PFSK-1 (cell line): ENCODE results near the gene FKBP4.

Source experiments
- FOXP2 ChIP-seq: optimal IDR thresholded peaks from 2 replicates; pipeline ENCODE3; 2011; ENCODE audit warnings: borderline replicate concordance, control low read depth, inconsistent platforms; ENCODE audit not compliant: insufficient read depth; ENCODE audit errors: extremely low read length, extremely low read depth
- POLR2AphosphoS5 ChIP-seq: IDR thresholded peaks from 2 replicates; pipeline ENCODE4 v1.6.1; 2012; ENCODE audit warnings: low read depth, mild to moderate bottlenecking, control low read depth, low read length, moderate library complexity
- SIN3A ChIP-seq: IDR thresholded peaks from 2 replicates; pipeline ENCODE4 v1.6.1; 2012; ENCODE audit warnings: mild to moderate bottlenecking, low read length, moderate library complexity, borderline replicate concordance; ENCODE audit not compliant: insufficient read depth
- TAF1 ChIP-seq: IDR thresholded peaks from 2 replicates; pipeline ENCODE4 v1.6.1; 2012; ENCODE audit warnings: low read length, control low read depth, borderline replicate concordance; ENCODE audit not compliant: insufficient read depth
- TF ChIP-seq, protein P1 (sequence below), 2 experiments: IDR thresholded peaks; 2 replicates each; pipeline versions ENCODE4 v1.6.1 to v1.8.0; 2011 to 2012; ENCODE audit warnings: low read depth in 2 of 2, low read length in 2 of 2, control low read depth in 1 of 2, inconsistent platforms in 1 of 2, mild to moderate bottlenecking in 1 of 2, moderate library complexity in 1 of 2; ENCODE audit not compliant: insufficient read depth in 1 of 2

FKBP4 gene

DNA sequence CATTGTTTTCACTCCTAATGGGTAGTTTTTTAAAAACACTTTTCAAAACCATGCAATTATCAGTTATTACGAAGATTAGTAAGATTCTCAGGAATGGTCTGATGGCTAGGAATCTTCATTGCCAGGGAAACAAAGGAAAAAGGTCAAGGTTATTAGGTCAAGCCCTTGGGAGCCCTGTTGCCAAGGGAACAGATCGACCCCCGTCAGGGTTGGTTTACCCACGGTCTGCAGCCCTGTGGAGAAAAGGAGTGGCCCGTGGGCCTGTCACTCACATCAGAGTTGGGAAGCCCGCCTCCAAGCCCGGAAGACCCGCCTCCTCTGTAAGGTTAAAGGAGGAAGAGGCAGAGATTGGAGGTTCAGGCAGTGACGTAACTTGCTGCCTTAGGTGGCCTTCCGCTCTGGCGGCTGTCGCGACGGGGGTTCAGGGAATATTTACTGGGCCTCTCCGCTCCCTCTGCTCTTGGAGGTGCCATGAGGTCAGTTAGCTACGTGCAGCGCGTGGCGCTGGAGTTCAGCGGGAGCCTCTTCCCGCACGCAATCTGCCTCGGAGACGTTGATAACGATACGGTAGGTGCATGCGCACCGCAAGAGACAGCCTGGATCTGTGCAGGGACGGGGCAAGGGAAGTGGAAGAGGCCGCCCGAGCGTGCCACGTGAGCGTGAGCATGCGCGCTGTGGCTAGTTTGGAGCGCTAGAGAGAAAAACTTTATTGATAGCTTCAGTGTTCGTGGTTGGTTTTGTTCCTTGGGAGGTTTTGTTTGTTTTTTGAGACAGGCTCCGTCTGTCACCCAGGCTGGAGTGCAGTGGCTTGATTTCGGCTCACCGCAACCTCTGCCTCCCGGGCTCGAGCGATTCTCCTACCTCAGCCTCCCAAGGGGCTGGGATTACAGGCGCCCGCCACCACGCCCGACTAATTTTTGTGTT, 17.8 kb downstream of the FKBP4 start, which contains the start of gene ITFG2:
ITFG2 (plus strand) TSS at position 379 of the 924 bp plus-strand sequence; CDS start at position 472, 93 bp downstream.
- peak; percentile 73; the same call in 1 of the 2 replicates for TF ChIP-seq SIN3A
- peak; percentile 86 for TF ChIP-seq TAF1
- TF ChIP-seq, protein P1, sequence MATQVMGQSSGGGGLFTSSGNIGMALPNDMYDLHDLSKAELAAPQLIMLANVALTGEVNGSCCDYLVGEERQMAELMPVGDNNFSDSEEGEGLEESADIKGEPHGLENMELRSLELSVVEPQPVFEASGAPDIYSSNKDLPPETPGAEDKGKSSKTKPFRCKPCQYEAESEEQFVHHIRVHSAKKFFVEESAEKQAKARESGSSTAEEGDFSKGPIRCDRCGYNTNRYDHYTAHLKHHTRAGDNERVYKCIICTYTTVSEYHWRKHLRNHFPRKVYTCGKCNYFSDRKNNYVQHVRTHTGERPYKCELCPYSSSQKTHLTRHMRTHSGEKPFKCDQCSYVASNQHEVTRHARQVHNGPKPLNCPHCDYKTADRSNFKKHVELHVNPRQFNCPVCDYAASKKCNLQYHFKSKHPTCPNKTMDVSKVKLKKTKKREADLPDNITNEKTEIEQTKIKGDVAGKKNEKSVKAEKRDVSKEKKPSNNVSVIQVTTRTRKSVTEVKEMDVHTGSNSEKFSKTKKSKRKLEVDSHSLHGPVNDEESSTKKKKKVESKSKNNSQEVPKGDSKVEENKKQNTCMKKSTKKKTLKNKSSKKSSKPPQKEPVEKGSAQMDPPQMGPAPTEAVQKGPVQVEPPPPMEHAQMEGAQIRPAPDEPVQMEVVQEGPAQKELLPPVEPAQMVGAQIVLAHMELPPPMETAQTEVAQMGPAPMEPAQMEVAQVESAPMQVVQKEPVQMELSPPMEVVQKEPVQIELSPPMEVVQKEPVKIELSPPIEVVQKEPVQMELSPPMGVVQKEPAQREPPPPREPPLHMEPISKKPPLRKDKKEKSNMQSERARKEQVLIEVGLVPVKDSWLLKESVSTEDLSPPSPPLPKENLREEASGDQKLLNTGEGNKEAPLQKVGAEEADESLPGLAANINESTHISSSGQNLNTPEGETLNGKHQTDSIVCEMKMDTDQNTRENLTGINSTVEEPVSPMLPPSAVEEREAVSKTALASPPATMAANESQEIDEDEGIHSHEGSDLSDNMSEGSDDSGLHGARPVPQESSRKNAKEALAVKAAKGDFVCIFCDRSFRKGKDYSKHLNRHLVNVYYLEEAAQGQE (IDR thresholded peaks at IDR 0.05; ENCODE audit: insufficient read depth in 1 of 2, low read depth in 2 of 2, low read length in 2 of 2), result peak in 1 of 2 experiments; percentile 46; a peak in 2 of 4 replicates
- TF ChIP-seq FOXP2, result peak; percentile 86
- peak; percentile 99 for TF ChIP-seq POLR2AphosphoS5

DNA sequence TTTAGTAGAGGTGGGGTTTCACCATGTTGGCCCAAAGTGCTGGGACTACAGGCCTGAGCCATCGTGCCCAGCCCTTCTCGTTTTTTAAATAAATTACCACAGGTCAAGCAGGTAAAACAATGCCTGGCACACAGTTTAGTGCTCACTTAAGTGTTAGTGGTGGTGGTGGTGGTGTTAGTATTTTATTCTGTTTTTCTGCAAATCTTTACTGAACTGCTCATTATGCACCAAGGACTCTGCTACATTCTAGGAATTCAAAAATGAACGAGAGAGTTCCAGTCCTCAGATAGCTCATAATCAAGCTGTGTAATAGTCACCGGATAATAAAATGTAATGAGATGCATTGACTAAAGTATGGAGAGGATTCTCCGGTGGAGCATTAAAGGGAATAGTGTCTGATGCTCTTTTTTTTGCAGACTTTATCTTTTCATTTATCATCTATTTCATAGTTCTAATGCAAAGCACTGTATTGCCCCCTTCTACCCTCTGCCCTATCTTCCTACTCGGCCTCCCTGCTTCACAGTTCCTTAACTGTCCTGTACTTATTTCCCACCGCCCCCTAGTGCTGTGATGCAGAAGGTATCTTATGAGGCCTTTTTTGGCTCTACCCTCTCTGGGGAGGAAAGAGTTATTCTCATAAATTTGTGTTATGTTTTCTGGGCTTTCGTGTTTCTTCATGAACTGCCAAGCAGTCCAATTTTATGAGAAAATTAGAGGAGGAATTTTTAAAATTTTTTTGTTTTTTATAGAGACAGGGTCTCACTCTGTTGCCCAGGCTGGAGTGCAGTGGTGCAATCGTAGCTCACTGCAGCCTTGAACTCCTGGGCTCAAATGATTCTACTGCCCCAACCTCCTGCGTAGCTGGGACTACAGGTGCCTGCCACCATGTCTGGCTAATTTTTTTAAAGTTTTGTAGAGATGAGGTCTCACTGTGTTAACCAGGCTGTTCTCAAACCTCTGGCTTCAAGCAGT, 18.7 kb downstream of the FKBP4 start:
- TF ChIP-seq FOXP2 (no peak), SIN3A (no peak), TAF1 (no peak), POLR2AphosphoS5 (no peak; the same call in 1 of the 2 replicates)
- TF ChIP-seq, protein P1 (IDR thresholded peaks at IDR 0.05; ENCODE audit: insufficient read depth in 1 of 2, low read depth in 2 of 2, low read length in 2 of 2), result no peak

DNA sequence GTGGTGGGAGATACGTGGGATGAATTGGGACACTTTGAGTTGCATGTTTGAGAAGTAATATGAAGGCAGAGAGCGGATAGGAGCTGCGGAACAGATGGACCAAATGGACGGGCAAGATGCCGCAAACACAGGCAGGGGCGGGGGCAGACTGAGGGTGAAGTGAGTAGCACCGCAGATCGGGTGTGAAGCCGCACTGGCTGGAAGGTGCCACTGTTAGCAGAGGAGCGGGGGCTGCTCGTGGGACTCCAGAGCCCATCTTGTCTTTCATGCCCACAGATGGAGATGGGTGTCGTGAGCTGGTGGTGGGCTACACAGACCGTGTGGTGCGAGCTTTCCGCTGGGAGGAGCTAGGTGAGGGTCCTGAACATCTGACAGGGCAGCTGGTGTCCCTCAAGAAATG, 25.0 kb downstream of the FKBP4 start:
- TF ChIP-seq, protein P1 (IDR thresholded peaks at IDR 0.05; ENCODE audit: insufficient read depth in 1 of 2, low read depth in 2 of 2, low read length in 2 of 2), result no peak
- TF ChIP-seq POLR2AphosphoS5, result no peak
- no peak for TF ChIP-seq SIN3A

DNA sequence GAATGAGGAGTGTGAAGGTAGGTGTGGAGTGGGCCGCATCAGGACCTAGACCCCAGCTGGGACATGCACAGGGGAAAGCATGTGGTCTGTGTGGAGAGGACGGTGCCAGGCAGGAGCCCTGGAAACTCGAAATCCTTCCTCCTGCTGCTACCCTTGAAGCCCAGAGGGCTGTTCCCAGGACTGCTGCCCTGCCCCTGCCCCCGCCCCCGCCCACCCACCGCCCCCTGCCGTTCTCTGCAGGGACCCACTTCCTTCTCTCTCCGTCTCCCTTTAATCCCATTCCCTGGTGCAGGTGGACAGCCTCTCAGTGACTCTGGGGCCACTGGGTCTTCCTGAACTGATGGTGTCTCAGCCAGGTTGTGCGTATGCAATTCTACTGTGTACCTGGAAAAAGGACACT, 25.7 kb downstream of the FKBP4 start:
- TF ChIP-seq, protein P1 (IDR thresholded peaks at IDR 0.05; ENCODE audit: insufficient read depth in 1 of 2, low read depth in 2 of 2, low read length in 2 of 2), result no peak
- TF ChIP-seq SIN3A, result no peak
- TF ChIP-seq POLR2AphosphoS5, result no peak
- TF ChIP-seq TAF1, result no peak
- TF ChIP-seq FOXP2, result no peak
